GM20000 (cell line): ENCODE results near the gene SPATA22.
"Not testable (repeated sequence)": the region's sequence is repeated elsewhere in the genome, so short reads cannot be mapped to it uniquely, and the experiment has no call there.

Experiments used
- DNase-seq: peaks from one replicate; pipeline ENCODE4 v3.0.0; 2012; ENCODE audit warnings: low spot score
- TF ChIP-seq, protein P1 (sequence below): IDR thresholded peaks from 2 replicates; pipeline ENCODE4 v1.5.1; 2012; ENCODE audit warnings: mild to moderate bottlenecking, control low read depth; ENCODE audit errors: extremely low read depth, missing control alignments

The SPATA22 gene, protein sequence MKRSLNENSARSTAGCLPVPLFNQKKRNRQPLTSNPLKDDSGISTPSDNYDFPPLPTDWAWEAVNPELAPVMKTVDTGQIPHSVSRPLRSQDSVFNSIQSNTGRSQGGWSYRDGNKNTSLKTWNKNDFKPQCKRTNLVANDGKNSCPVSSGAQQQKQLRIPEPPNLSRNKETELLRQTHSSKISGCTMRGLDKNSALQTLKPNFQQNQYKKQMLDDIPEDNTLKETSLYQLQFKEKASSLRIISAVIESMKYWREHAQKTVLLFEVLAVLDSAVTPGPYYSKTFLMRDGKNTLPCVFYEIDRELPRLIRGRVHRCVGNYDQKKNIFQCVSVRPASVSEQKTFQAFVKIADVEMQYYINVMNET

DNA sequence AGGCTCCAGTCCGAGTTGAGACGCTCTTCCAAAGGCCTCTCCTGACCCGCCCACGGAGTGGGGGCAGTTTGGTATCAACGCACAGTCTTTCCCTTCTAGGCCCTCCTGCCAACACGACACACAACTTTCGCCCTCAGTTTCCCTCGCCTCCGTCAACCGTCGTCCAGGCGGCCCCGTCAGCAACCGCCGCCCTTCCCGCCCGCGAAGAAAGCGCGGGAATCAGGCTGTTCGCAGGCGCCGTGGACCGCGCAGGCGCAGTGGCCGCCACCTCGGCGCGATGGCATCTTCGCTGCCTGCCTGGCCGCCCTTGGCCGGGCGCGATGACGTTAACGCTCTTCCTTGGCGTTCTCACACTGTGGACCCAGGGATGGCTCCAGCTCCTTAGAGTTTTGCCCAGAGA is at the start of gene SPATA22:
SPATA22 (minus strand) TSS at position 221 of the 400 bp plus-strand sequence. CDS start 2,494 bp downstream, outside the sequence.
- TF ChIP-seq, protein P1, sequence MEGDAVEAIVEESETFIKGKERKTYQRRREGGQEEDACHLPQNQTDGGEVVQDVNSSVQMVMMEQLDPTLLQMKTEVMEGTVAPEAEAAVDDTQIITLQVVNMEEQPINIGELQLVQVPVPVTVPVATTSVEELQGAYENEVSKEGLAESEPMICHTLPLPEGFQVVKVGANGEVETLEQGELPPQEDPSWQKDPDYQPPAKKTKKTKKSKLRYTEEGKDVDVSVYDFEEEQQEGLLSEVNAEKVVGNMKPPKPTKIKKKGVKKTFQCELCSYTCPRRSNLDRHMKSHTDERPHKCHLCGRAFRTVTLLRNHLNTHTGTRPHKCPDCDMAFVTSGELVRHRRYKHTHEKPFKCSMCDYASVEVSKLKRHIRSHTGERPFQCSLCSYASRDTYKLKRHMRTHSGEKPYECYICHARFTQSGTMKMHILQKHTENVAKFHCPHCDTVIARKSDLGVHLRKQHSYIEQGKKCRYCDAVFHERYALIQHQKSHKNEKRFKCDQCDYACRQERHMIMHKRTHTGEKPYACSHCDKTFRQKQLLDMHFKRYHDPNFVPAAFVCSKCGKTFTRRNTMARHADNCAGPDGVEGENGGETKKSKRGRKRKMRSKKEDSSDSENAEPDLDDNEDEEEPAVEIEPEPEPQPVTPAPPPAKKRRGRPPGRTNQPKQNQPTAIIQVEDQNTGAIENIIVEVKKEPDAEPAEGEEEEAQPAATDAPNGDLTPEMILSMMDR, result no peak
- no peak for DNase-seq

DNA sequence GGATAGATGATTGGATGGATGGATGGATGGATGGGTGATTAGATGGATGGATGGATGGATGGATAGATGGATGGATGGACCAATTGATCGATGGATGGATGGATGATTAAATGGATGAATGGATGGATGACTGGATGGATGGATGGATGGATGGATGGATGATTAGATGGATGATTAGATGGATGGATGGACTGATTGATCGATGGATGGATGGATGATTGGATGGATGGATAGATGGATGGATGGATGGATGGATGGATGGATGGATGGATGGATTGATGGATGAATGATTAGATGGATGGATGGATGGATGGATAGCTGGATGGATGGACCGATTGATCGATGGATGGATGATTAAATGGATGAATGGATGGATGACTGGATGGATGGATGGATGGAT is 47.9 kb upstream of the SPATA22 start:
- DNase-seq, result not testable (repeated sequence)

DNA sequence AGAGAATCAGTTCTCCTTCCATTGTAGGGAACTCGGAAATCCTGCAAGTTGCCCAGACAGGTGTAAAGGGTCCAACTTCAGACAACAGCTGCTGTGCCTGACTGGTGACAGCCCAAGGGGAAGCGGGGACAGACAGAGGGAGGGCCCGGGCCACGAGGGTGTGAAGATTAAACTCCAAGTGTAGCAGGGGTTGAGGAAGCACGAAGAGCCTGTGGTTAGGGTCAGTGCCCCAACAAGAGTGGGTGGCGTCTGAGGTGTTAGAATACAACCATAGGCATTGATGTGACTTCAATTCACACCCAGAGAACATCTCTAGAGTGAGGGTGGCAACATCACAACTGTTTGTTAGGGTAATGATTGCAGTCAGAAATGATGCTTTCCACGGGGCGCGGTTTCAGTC is 43.3 kb upstream of the SPATA22 start:
- TF ChIP-seq, protein P1, result no peak
- no peak for DNase-seq

DNA sequence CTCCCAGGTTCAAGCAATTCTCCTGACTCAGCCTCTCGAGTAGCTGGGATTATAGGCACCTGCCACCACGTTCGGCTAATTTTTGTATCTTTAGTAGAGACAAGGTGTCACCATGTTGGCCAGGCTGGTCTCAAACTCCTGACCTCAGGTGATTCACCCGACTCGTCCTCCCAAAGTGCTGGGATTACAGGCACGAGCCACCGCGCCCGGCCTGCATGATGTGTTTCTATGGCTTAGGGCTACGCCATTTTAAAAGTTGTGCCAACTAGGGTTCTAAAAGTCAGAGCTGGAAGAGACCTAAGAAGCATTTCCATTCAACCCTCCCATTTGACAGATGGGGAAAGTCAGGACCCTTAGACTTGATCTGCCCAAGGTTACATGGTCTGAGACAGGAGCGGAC is 42.5 kb upstream of the SPATA22 start:
- not testable (repeated sequence) for DNase-seq

DNA sequence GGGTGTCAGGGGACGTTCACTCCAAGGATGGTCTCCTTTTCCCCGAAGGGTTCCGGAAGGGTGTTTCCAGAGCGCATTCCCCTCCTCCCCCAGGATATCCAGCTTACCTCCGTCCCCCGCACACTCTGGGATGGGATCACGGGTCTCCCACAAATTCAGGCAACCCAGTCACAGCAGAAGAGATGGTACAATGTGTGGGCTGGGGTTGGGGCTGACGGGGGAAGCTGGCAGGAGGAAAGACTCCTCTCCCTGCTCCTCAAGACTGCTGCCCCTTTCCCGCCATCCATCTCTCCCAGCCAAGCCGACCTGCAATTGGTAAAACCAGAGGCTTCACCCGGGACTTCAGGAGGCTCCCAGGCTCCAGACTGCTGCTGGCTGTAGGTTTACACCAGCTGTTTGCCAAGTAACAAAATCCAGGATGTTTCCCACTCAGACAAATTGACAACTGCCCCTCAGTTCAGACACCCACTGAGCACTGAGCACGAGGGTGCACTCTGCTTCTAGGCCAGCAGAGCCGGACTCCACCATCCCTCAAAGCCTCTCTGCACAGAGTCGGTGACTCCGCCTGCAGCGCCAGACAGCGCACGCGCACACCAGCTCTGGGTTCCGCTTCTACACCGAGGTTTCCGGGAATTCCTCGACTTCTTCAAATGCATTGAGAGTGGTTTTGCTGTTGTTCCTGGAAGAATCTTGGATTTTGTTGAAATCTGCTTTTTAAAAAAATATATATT is 41.9 kb upstream of the SPATA22 start:
- DNase-seq, result no peak
- TF ChIP-seq, protein P1, result no peak

DNA sequence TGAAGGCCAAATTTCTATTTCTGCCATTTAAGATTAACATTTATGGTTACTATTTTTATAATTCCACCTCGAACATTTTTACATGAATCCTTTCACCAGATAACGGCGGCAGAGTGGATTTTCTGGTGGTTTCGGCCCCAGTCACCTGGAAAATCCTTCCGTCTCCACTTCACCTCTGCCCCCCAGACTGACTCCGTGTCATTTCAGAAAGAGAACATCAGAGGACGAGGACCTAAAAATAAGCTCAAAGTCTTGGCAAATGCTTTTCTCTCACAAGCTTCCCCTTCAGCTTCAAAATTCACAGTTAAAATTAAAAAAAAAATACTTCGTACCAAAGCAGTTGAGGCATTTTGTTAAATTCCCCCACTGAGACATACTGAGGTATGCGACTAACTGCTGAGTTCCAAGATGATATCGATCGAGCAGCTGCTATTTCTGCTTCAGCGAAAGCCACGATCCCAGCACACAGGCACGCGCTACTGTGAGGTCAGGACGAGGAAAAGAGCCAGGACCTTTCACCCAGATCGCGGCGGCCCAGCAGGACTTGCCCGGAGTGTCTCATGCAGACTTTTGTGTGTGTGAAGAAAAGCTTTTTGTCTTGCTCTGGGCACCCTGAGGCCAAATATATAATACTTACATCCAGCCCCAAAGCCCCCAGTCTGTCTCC is 41.0 kb upstream of the SPATA22 start:
- no peak for DNase-seq

DNA sequence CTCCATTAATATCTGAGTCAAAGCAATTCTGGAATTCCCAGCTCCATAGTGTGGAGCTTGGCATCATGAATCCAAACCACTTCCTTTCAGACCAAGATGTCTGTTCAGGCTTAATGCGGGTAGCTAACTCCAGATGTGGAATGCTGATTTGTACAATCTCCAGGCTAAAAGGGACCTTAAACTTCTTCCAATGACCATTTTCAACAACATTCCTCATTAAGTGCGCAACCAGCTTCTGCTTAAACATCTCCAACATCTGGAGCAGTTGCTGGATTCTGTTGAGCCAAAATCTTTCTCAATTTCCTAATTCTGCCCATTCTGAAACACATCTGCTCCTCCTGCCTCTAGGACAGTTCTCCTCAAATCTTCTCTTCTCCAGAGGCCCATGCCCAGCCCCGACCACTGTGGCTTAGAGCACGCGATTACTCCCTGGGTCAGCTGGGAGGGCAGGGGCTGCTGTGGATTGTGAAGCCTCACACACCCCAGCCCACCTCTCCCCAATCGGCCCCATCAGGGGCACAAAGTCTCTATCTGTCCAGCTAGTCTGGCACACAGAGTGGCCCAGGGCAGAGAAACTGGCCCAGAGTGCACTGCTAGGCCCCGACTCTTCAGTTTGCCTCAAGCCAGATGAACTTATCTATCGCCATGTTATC is 40.4 kb upstream of the SPATA22 start:
- no peak for DNase-seq
- TF ChIP-seq, protein P1, result no peak

More for the DNA sequence above, 41.0 kb upstream of the SPATA22 start:
- TF ChIP-seq, protein P1, result no peak

DNA sequence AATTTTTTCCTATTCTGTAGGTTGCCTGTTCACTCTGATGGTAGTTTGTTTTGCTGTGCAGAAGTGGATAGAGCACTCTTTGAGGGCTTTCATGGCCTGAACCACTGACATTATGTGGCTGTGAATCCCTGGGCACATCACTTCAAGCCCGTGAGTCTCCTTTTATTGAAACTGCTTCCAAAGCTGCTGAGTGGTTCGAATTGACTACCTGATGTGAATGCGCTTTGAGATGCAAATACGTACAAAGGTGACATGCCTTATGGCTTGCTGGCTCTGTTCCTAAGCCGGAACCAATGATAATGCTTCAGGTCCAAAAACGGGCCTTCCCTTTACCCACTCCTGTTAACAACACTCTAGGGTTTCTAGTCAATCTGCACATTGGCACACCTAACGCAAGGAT is 38.5 kb upstream of the SPATA22 start:
- no peak for DNase-seq

More for the DNA sequence above, 38.5 kb upstream of the SPATA22 start:
- TF ChIP-seq, protein P1, result no peak
